Measurements from ENCODE around the gene ST6GALNAC1.

ST6GALNAC1 gene

GRCh38 chr17:76681222-76682137 is 37.9 kb upstream of the ST6GALNAC1 start:
- ATAC-seq: peak; percentile 43
- no peaks in the 10 kb centered on the region for H3K9me3 Mint-ChIP-seq
- no peak overlapping the region for H3K4me3 Mint-ChIP-seq
- no peak overlapping the region for H3K27ac Mint-ChIP-seq
- peaks cover 19% of the 10 kb centered on the region for H3K27me3 Mint-ChIP-seq
- H3K4me1 Mint-ChIP-seq: no peaks in the 10 kb centered on the region
- H3K36me3 Mint-ChIP-seq: no peaks in the 10 kb centered on the region

GRCh38 chr17:76679239-76679638 is 35.7 kb upstream of the ST6GALNAC1 start:
- ATAC-seq: no peak
- H3K4me3 Mint-ChIP-seq: no peak overlapping the region
- H3K27me3 Mint-ChIP-seq: peaks cover 2% of the 10 kb centered on the region
- no peaks in the 10 kb centered on the region for H3K9me3 Mint-ChIP-seq
- H3K36me3 Mint-ChIP-seq: no peaks in the 10 kb centered on the region
- H3K27ac Mint-ChIP-seq: no peak overlapping the region
- no peaks in the 10 kb centered on the region for H3K4me1 Mint-ChIP-seq

GRCh38 chr17:76678330-76678729 is 34.8 kb upstream of the ST6GALNAC1 start:
- Mint-ChIP-seq H3K27me3 (no peaks in the 10 kb centered on the region), H3K9me3 (no peaks in the 10 kb centered on the region), H3K36me3 (no peaks in the 10 kb centered on the region), H3K4me3 (no peak overlapping the region), H3K4me1 (no peaks in the 10 kb centered on the region), H3K27ac (no peak overlapping the region)
- ATAC-seq: no peak

GRCh38 chr17:76677406-76677805 is 33.8 kb upstream of the ST6GALNAC1 start:
- Mint-ChIP-seq H3K4me3 (no peak overlapping the region), H3K27me3 (no peaks in the 10 kb centered on the region), H3K27ac (no peak overlapping the region), H3K9me3 (no peaks in the 10 kb centered on the region), H3K36me3 (no peaks in the 10 kb centered on the region), H3K4me1 (peaks cover 4% of the 10 kb centered on the region)
- ATAC-seq: no peak

GRCh38 chr17:76676629-76677028 is 33.1 kb upstream of the ST6GALNAC1 start:
- Mint-ChIP-seq H3K4me3 (no peak overlapping the region), H3K27me3 (no peaks in the 10 kb centered on the region), H3K27ac (no peak overlapping the region), H3K9me3 (no peaks in the 10 kb centered on the region), H3K36me3 (no peaks in the 10 kb centered on the region), H3K4me1 (peaks cover 10% of the 10 kb centered on the region)
- no peak for ATAC-seq

GRCh38 chr17:76675648-76676047 is 32.1 kb upstream of the ST6GALNAC1 start:
- H3K36me3 Mint-ChIP-seq: no peaks in the 10 kb centered on the region
- H3K4me3 Mint-ChIP-seq: no peak overlapping the region
- ATAC-seq: no peak
- peaks cover 4% of the 10 kb centered on the region for H3K9me3 Mint-ChIP-seq
- peaks cover 19% of the 10 kb centered on the region for H3K4me1 Mint-ChIP-seq
- no peaks in the 10 kb centered on the region for H3K27me3 Mint-ChIP-seq
- H3K27ac Mint-ChIP-seq: no peak overlapping the region

- Mint-ChIP-seq H3K9me3 (peaks cover 4% of the 10 kb centered on the region), H3K36me3 (no peaks in the 10 kb centered on the region), H3K4me3 (no peak overlapping the region), H3K27me3 (no peaks in the 10 kb centered on the region), H3K27ac (no peak overlapping the region), H3K4me1 (peaks cover 22% of the 10 kb centered on the region)
- no peak for ATAC-seq
These were observed 31.0 kb upstream of the ST6GALNAC1 start for GRCh38 chr17:76674600-76674999.

GRCh38 chr17:76673729-76674128 is 30.2 kb upstream of the ST6GALNAC1 start:
- Mint-ChIP-seq H3K9me3 (peaks cover 4% of the 10 kb centered on the region), H3K27me3 (no peaks in the 10 kb centered on the region), H3K4me1 (peaks cover 22% of the 10 kb centered on the region), H3K36me3 (no peaks in the 10 kb centered on the region), H3K27ac (no peak overlapping the region), H3K4me3 (no peak overlapping the region)
- ATAC-seq: no peak

- Mint-ChIP-seq H3K9me3 (peaks cover 4% of the 10 kb centered on the region), H3K27me3 (peaks cover 6% of the 10 kb centered on the region), H3K4me3 (no peak overlapping the region), H3K27ac (peak overlapping the region; percentile 87), H3K4me1 (peaks cover 22% of the 10 kb centered on the region), H3K36me3 (no peaks in the 10 kb centered on the region)
- ATAC-seq: no peak
These were observed 29.3 kb upstream of the ST6GALNAC1 start for GRCh38 chr17:76672892-76673291.

GRCh38 chr17:76672270-76672851 is 28.8 kb upstream of the ST6GALNAC1 start:
- Mint-ChIP-seq H3K9me3 (peaks cover 4% of the 10 kb centered on the region), H3K4me3 (peak overlapping the region; percentile 85), H3K4me1 (peaks cover 22% of the 10 kb centered on the region), H3K27me3 (peaks cover 12% of the 10 kb centered on the region), H3K36me3 (no peaks in the 10 kb centered on the region), H3K27ac (peak overlapping the region; percentile 87)
- ATAC-seq: no peak

GRCh38 chr17:76671912-76672262 is 28.3 kb upstream of the ST6GALNAC1 start:
- no peaks in the 10 kb centered on the region for H3K36me3 Mint-ChIP-seq
- peaks cover 22% of the 10 kb centered on the region for H3K4me1 Mint-ChIP-seq
- peaks cover 16% of the 10 kb centered on the region for H3K27me3 Mint-ChIP-seq
- ATAC-seq: peak; percentile 1
- H3K9me3 Mint-ChIP-seq: peaks cover 4% of the 10 kb centered on the region
- peak overlapping the region; percentile 87 for H3K27ac Mint-ChIP-seq
- H3K4me3 Mint-ChIP-seq: peak overlapping the region; percentile 85

- Mint-ChIP-seq H3K4me3 (peak overlapping the region; percentile 85), H3K4me1 (peaks cover 22% of the 10 kb centered on the region), H3K9me3 (peaks cover 4% of the 10 kb centered on the region), H3K36me3 (no peaks in the 10 kb centered on the region), H3K27ac (peak overlapping the region; percentile 87), H3K27me3 (peaks cover 22% of the 10 kb centered on the region)
- peak; percentile 100 for ATAC-seq
These were observed 27.8 kb upstream of the ST6GALNAC1 start for GRCh38 chr17:76671123-76671911.

GRCh38 chr17:76670718-76671122 is 27.2 kb upstream of the ST6GALNAC1 start:
- H3K36me3 Mint-ChIP-seq: no peaks in the 10 kb centered on the region
- no peak for ATAC-seq
- peaks cover 28% of the 10 kb centered on the region for H3K27me3 Mint-ChIP-seq
- peaks cover 4% of the 10 kb centered on the region for H3K9me3 Mint-ChIP-seq
- H3K4me3 Mint-ChIP-seq: peak overlapping the region; percentile 85
- peaks cover 22% of the 10 kb centered on the region for H3K4me1 Mint-ChIP-seq
- H3K27ac Mint-ChIP-seq: peak overlapping the region; percentile 87

- Mint-ChIP-seq H3K9me3 (peaks cover 4% of the 10 kb centered on the region), H3K4me3 (no peak overlapping the region), H3K27ac (peak overlapping the region; percentile 87), H3K36me3 (no peaks in the 10 kb centered on the region), H3K4me1 (peaks cover 22% of the 10 kb centered on the region), H3K27me3 (peaks cover 32% of the 10 kb centered on the region)
- no peak for ATAC-seq
These were observed 26.6 kb upstream of the ST6GALNAC1 start for GRCh38 chr17:76670020-76670717.
